ENCODE results near the gene ZNF143. TPM values are rescaled to one million over a fixed set of nuclear protein-coding genes. Genes with fewer than 3 reads are reported as not detected.

ZNF143 gene
- total and polyA plus RNA-seq, 2 of the 13 experiments (the other 11 are each of a cell fraction or from before 2014, with no cell fraction given) = 22.4 to 35.6 TPM

DNA sequence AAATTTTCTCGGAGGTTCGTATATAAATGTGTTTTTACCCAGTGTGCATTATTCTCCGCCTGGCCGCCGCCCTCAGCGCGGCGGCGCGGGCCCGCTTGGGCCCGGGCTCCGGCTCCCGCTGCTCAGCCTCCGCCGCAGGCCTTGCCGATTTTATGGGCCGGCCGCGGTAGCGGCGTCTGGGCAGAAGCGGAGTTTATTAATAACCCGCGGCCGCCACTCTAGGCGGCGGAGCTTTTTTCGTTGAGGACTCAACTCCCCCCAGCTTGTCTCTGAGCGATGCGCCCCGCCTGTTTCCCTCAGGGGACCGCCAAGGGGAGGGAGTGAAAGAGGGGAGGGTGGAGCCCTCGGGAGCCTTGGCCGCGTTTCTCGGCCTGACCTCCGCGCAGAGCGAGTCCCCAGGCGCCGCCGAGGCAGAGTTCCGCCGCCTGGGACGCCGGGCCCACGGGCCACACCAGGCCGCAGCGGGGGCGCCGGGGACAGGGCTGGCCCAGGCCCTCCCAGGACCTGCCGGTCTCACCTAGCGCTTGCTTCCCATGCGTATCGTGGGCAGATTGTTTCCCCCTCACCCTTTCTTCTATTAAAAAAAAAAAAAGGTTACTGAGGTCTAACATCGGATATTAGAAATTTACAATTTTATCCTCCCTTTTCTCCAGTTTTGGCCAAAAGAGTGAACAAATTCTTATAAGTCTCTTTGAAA lies 399 bp downstream of the ZNF143 start (continued):
- TF ChIP-seq TAF1 (CRISPR knock-in tag; IDR thresholded peaks at IDR 0.05) (peak; percentile 61), ZNF766 (CRISPR knock-in tag; IDR thresholded peaks at IDR 0.05; ENCODE audit: borderline replicate concordance) (no peak; the same call in 1 of the 2 replicates), RFX5 (IDR thresholded peaks at IDR 0.05; ENCODE audit: low read depth, low read length) (no peak), BCL3 (CRISPR knock-in tag; IDR thresholded peaks at IDR 0.05) (no peak), ZNF30 (CRISPR knock-in tag; IDR thresholded peaks at IDR 0.05) (no peak), ZNF816 (CRISPR knock-in tag; IDR thresholded peaks at IDR 0.05; ENCODE audit: borderline replicate concordance) (peak; percentile 4; the same call in 1 of the 2 replicates), PPARG (CRISPR knock-in tag; conservative IDR thresholded peaks at IDR 0.05) (0 out of 2 replicates have a peak, but pooled peaks have one; percentile 34), GABPB1 (CRISPR knock-in tag; IDR thresholded peaks at IDR 0.05) (no peak; the same call in 1 of the 2 replicates), CCAR2 (optimal IDR thresholded peaks at IDR 0.05; ENCODE audit: low read depth, low read length) (no peak), ZNF329 (CRISPR knock-in tag; IDR thresholded peaks at IDR 0.05; ENCODE audit: low read depth) (no peak), SALL1 (CRISPR knock-in tag; IDR thresholded peaks at IDR 0.05) (peak; percentile 60), HES4 (CRISPR knock-in tag; IDR thresholded peaks at IDR 0.05; ENCODE audit: borderline replicate concordance) (no peak), ETS1 (CRISPR knock-in tag; IDR thresholded peaks at IDR 0.05) (no peak), HMGA1 (CRISPR knock-in tag; conservative IDR thresholded peaks at IDR 0.05) (no peak), KDM3A (CRISPR knock-in tag; IDR thresholded peaks at IDR 0.05; ENCODE audit: low read depth) (no peak), RCOR2 (CRISPR knock-in tag; IDR thresholded peaks at IDR 0.05) (no peak), MZF1 (CRISPR knock-in tag; IDR thresholded peaks at IDR 0.05; ENCODE audit: borderline replicate concordance) (no peak), ZNF235 (CRISPR knock-in tag; IDR thresholded peaks at IDR 0.05; ENCODE audit: borderline replicate concordance) (0 out of 2 replicates have a peak, but pooled peaks have one; percentile 48)
- TF ChIP-seq, protein P1, sequence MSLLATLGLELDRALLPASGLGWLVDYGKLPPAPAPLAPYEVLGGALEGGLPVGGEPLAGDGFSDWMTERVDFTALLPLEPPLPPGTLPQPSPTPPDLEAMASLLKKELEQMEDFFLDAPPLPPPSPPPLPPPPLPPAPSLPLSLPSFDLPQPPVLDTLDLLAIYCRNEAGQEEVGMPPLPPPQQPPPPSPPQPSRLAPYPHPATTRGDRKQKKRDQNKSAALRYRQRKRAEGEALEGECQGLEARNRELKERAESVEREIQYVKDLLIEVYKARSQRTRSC (CRISPR knock-in tag; IDR thresholded peaks at IDR 0.05; ENCODE audit: low read depth) = no peak
- TF ChIP-seq, protein P2, sequence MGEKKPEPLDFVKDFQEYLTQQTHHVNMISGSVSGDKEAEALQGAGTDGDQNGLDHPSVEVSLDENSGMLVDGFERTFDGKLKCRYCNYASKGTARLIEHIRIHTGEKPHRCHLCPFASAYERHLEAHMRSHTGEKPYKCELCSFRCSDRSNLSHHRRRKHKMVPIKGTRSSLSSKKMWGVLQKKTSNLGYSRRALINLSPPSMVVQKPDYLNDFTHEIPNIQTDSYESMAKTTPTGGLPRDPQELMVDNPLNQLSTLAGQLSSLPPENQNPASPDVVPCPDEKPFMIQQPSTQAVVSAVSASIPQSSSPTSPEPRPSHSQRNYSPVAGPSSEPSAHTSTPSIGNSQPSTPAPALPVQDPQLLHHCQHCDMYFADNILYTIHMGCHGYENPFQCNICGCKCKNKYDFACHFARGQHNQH (CRISPR knock-in tag; IDR thresholded peaks at IDR 0.05) = peak; percentile 47
- TF ChIP-seq, protein P3, sequence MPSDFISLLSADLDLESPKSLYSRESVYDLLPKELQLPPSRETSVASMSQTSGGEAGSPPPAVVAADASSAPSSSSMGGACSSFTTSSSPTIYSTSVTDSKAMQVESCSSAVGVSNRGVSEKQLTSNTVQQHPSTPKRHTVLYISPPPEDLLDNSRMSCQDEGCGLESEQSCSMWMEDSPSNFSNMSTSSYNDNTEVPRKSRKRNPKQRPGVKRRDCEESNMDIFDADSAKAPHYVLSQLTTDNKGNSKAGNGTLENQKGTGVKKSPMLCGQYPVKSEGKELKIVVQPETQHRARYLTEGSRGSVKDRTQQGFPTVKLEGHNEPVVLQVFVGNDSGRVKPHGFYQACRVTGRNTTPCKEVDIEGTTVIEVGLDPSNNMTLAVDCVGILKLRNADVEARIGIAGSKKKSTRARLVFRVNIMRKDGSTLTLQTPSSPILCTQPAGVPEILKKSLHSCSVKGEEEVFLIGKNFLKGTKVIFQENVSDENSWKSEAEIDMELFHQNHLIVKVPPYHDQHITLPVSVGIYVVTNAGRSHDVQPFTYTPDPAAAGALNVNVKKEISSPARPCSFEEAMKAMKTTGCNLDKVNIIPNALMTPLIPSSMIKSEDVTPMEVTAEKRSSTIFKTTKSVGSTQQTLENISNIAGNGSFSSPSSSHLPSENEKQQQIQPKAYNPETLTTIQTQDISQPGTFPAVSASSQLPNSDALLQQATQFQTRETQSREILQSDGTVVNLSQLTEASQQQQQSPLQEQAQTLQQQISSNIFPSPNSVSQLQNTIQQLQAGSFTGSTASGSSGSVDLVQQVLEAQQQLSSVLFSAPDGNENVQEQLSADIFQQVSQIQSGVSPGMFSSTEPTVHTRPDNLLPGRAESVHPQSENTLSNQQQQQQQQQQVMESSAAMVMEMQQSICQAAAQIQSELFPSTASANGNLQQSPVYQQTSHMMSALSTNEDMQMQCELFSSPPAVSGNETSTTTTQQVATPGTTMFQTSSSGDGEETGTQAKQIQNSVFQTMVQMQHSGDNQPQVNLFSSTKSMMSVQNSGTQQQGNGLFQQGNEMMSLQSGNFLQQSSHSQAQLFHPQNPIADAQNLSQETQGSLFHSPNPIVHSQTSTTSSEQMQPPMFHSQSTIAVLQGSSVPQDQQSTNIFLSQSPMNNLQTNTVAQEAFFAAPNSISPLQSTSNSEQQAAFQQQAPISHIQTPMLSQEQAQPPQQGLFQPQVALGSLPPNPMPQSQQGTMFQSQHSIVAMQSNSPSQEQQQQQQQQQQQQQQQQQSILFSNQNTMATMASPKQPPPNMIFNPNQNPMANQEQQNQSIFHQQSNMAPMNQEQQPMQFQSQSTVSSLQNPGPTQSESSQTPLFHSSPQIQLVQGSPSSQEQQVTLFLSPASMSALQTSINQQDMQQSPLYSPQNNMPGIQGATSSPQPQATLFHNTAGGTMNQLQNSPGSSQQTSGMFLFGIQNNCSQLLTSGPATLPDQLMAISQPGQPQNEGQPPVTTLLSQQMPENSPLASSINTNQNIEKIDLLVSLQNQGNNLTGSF (CRISPR knock-in tag; IDR thresholded peaks at IDR 0.05) = no peak
